ENCODE measurements around the gene VDAC1.
A peak's percentile ranks its signal among the peaks of the same experiment; 100 is the strongest.

VDAC1 gene

DNA sequence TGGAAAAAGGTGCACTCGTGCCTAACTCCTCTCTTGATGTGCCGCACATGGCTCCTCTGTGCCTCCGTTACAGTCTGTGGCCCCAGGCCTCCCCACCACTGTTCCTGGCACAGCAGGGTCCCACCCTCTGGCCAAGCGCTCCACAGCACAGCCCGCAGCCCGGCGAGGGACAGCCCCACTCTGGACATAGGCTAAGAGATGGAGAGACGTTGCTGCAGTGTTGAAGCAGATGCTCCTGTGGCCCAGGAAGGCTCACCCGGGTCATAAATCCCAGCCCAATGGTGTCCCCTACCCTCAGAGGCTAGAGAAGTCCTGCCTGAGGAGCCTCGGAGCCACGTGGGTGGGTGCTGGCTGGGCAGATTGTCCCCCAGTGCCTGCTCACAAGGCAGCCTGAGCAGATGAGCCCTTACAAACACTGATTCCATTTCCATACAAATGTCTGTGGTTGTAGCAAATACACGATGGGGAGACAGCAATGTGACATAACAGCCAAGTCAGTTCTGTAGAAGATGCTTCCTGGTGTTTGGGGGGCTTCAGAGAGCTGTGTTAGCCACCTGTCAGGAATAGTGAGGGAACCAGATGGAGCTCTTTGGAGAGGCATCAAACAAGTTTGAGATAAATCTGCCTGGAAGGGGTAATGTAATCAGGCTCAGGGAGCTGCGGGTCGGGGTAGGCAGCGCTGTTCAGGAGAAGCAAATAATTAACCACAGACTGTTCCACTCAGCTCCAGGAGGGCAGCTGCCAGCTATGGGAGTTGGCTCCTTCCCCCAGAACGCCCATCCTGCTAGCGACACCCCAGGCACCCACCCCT, 78.1 kb downstream of the VDAC1 start:
- no peaks in the 10 kb centered on the region for H3K27me3 Mint-ChIP-seq

DNA sequence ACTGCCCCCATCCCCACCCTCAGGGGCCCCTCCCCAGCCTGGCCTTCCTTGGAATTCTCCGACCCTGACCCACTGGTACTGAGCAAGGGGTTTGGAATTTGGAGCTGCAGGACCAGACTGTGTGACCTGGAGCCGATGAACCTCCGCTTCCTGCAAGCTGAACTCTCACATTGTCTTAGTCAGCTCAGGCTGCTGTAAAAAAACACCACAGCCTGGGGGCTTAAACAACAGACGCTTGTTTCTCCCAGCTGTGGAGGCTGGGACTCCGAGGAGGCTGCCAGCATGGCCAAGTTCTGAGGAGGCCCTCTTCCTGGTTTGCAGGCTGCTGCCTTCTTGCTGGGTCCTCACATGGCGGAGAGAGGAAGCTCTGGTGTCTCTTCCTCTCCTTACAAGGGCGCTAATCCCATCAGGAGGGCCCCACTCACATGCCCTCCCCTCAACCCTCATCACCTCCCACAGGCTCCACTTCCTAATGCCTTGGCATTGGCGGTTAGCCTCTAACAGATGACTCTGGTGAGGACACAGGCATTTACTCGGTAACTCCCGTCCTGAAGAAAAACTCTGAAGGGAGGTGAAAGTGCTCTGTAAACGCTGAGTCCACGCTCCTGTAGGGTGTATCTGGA, 78.8 kb downstream of the VDAC1 start:
- no peaks in the 10 kb centered on the region for H3K27me3 Mint-ChIP-seq
- H3K4me1 Mint-ChIP-seq (ENCODE audit: low read depth), result peaks cover 56% of the 10 kb centered on the region
- no peaks in the 10 kb centered on the region for H3K9me3 Mint-ChIP-seq

More for the DNA sequence above, 78.1 kb downstream of the VDAC1 start:
- Mint-ChIP-seq H3K4me3 (no peak overlapping the region), H3K36me3 (ENCODE audit: low read depth) (no peaks in the 10 kb centered on the region), H3K9me3 (no peaks in the 10 kb centered on the region), H3K27ac (peak overlapping the region; percentile 50), H3K4me1 (ENCODE audit: low read depth) (peaks cover 60% of the 10 kb centered on the region)

DNA sequence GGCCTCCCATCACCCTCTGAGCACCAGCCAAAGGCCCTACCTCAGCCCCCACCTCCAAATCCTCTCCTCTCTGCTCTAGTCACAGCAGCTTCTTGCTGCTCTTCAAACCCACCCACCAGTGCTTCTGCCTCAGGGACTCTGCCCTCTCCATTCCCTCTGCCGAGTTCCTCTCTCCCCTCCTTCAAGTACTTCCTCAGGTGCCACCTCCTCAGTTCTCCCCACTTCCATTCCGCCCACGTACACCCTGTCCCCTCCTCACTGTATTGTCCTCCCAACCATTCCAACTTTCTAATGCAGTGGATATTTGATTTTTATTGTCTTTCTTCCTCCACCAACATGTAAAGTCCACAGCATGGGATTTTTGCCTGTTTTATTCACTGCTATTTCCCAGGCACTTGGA, 79.5 kb downstream of the VDAC1 start:
- Mint-ChIP-seq H3K9me3 (no peaks in the 10 kb centered on the region), H3K36me3 (ENCODE audit: low read depth) (no peaks in the 10 kb centered on the region), H3K4me3 (no peak overlapping the region), H3K4me1 (ENCODE audit: low read depth) (peaks cover 56% of the 10 kb centered on the region), H3K27ac (no peak overlapping the region), H3K27me3 (no peaks in the 10 kb centered on the region)

More for the DNA sequence above, 78.8 kb downstream of the VDAC1 start:
- Mint-ChIP-seq H3K36me3 (ENCODE audit: low read depth) (no peaks in the 10 kb centered on the region), H3K4me3 (no peak overlapping the region), H3K27ac (no peak overlapping the region)

DNA sequence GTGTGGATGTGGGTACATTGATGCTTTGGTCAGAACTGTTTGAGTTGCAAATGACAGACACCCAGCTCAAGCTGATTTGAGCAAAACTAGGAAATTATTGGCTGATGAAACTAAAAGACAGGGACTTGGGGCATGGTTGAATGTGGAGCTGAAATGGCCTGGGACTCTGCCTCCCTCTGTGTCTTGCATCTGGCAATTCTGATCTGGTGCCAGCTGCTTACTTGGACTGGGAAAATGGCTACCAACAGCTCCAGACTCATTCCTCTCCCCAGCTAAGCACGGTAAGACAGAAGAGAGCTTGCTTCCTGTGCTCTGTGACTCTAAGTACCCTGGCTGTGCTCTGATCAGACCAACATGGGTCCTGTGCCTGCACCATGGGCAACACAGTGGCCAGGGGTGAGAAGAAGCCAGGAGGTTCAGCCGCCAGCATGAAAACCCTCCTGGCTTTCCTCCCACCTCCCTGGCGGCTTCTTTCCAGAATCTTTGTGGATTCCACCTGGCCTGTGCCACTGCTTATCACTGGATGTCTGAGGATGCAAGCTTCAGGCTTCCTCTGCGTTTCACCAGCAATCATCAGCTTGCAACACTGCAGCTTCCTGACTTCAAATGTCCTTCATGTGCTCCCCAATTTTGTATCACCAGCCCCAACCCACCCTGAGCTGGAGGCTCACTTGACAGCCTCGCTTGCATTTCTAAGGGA, 80.4 kb downstream of the VDAC1 start:
- Mint-ChIP-seq H3K9me3 (no peaks in the 10 kb centered on the region), H3K4me1 (ENCODE audit: low read depth) (peaks cover 56% of the 10 kb centered on the region), H3K27ac (peak overlapping the region; percentile 43), H3K4me3 (no peak overlapping the region), H3K27me3 (no peaks in the 10 kb centered on the region), H3K36me3 (ENCODE audit: low read depth) (no peaks in the 10 kb centered on the region)

DNA sequence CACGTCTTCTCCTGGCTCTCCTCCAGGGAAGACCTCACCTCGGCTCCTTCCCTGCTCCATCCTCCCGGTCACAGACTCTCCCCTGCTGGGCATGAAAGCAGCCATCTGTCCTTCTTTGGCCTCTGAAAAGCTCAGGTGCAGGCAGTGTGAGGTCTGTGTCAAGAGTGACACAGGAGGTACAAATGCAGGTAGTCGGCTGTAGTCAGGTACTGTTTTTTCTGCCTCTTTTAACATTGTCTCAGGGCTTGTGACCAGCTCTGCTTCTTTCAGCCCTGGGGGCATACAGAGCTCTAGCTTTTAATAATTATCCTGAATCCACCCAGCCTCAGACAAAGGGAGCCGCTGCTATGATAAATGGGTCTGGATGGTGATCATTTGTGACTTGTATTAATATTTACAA, 82.8 kb downstream of the VDAC1 start:
- Mint-ChIP-seq H3K36me3 (ENCODE audit: low read depth) (no peaks in the 10 kb centered on the region), H3K4me1 (ENCODE audit: low read depth) (peaks cover 48% of the 10 kb centered on the region), H3K9me3 (no peaks in the 10 kb centered on the region)

More for the DNA sequence above, 82.8 kb downstream of the VDAC1 start:
- peaks cover 4% of the 10 kb centered on the region for H3K27me3 Mint-ChIP-seq
- no peak overlapping the region for H3K27ac Mint-ChIP-seq
- H3K4me3 Mint-ChIP-seq, result no peak overlapping the region
